GM21423 (cell line): Measurements from ENCODE around the gene HSPB1.
"Not testable (repeated sequence)": the region's sequence is repeated elsewhere in the genome, so short reads cannot be mapped to it uniquely, and the experiment has no call there.

ENCODE experiments used
- ATAC-seq: cut with Tn5 transposase; IDR thresholded peaks from one replicate; pipeline ENCODE4 v1.9.1; 2021; ENCODE audit warnings: mild to moderate bottlenecking, moderate library complexity; ENCODE audit not compliant: unreplicated experiment

HSPB1 gene

DNA sequence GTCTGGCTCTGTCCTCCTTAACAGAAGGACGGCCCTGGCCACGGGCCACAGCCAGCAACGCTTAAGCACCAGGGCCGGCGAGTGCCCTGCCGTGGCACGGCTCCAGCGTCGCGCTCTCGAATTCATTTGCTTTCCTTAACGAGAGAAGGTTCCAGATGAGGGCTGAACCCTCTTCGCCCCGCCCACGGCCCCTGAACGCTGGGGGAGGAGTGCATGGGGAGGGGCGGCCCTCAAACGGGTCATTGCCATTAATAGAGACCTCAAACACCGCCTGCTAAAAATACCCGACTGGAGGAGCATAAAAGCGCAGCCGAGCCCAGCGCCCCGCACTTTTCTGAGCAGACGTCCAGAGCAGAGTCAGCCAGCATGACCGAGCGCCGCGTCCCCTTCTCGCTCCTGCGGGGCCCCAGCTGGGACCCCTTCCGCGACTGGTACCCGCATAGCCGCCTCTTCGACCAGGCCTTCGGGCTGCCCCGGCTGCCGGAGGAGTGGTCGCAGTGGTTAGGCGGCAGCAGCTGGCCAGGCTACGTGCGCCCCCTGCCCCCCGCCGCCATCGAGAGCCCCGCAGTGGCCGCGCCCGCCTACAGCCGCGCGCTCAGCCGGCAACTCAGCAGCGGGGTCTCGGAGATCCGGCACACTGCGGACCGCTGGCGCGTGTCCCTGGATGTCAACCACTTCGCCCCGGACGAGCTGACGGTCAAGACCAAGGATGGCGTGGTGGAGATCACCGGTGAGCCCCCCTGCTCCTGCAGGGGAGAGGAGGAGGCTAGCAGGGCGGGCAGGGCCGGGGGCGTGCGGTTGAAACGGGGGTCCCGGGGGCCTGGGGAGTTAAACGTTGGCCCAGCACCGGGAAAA lies at the start of gene HSPB1:
TSS of gene HSPB1 (plus strand) at position 327 of the 855 bp plus-strand sequence. CDS start at position 367, 40 bp downstream.
- peak; percentile 61 for ATAC-seq

DNA sequence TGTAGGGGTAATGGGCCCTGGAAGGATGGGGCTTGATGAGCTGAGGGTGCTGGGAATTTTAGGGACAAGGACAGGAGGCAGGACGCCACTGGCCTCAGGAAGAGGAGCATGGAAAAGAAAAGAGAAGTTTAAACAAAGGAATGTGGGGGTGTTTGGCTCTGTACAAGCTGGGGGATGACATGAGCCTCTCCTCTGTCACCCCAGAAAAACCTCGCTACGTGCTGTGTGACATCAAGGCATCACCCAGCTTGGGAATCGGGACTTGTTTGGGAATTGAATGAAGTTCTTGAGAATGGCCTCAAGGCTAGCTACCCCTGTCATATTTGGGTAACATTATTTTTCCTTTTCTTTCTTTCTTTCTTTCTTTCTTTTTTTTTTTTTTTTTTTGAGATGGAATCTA lies 47.7 kb upstream of the HSPB1 start:
- no peak for ATAC-seq

DNA sequence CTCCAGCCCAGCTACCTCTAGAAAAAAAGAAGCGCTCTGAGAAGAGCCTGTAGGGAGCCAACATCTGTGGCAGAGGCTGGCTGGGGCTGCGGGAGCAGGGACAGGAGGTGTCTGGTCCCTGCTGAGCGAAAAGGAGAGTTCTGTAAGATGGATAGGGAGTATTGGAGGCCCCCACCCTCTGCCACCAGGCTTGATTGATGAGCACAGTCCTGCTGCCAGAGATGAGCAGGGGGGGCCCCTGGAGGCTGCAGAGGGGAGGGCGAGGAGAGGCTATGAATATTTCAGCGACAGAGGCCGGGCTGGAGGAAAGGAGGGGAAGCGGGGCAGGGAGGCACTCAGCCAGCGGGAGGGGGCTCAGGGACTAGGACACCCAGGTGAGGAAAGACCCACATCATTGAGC lies 44.5 kb upstream of the HSPB1 start:
- ATAC-seq: no peak

DNA sequence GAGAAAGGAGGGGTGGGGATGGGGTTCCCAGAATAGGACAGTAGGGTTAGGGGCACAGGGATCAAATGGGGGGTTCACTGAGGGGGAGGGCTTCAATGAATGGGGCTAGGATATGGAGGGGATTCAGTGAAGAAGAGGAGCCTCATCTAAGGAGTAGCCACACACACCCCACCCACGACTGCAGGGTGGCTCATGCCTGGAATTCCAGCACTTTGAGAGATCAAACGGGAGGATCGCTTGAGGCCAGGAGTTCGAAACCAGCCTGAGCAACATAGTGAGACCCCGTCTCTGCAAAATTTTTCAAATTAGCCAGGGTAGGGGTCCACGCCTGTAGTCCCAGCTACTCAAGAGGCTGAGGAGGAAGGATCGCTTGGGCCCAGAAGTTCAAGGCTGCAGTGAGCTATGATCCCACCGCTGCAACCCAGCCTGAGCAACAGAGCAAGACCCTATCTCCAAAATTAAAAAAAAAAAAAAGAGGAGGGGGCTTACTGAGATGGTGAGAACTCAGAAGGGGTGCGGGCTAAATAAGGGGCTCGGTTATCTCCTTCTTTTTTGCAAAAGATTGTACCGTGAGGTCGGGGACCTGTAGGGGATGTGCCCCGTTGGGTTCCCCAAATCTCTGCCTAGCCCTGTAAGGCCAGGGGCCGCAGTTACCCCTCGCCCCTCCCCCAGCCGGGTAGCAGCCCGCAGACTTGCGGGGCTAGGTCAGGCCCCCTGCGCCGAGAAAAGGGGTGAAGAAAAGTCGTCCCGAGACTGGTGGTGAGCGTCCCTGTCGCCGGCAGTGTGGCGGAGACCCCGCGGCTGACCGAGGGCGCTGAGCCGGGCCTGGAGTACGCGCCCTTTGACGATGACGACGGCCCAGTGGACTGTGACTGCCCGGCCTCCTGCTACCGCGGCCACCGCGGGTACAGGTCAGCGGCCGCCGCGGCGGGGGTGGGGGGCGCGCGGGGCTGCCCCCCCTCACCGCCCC lies 43.1 kb upstream of the HSPB1 start:
- no peak for ATAC-seq

DNA sequence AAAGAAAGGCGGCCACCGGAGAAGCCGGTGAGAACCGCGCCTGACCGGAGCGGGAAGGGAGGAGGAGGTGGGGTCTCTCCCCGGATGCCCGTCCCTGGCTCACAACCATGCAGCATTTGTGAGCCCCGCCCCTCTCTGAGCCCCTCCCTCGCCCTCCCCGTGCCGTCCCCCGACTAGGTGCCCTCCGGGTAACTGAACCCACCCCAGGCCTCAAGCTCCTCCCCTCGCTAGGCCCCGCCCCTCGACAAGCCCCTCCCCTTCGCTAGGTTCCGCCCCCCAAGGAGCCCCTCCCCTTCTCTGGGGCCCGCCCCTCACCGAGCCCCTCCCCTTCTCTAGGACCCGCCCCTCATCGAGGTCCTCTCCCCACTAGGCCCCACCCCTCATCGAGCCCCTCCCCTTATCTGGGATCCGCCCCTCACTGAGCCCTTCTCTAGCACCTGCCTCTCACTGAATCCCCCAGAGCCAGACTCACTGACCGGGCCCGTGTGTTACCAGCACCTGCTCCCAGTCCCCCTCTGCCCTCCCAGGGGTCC lies 42.2 kb upstream of the HSPB1 start:
- no peak for ATAC-seq

DNA sequence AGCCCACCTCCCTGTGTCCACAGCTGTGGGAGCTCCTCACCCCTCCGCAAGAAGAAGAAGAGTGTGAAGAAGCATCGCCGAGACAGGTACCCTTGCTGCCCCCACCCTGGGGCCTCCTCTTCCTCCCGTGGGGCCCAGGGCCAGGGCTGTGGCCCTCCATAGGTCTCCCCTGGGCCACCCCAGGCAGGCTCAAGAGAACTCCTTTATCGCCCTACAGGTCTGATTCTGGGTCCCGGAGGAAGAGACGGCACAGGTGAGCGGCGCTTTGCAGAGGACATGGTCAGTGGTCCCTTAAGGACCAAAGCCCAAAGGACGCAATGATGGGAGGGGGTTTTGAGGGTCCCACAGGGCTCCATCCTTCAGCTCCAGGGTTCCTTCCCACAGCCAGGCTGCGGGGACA lies 41.1 kb upstream of the HSPB1 start:
- ATAC-seq: no peak

DNA sequence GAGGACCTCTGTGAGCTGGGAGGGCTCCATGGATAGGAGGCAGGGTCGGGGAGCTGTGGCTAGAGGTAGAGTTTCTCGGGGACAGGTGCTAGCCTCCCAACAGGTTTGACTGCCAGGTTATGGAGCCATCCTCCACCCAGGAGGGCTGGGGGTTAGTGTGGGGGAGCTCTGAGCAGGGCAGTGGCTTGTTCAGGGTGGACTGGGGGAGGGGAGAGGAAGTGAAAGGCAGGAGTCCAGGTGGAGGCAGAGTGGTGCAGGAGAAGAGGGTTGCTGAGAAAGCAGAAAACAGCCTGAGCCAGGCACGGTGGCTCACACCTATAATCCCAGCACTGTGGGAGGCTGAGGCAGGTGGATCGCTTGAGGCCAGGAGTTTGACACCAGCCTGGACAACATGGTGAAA lies 40.5 kb upstream of the HSPB1 start:
- ATAC-seq: no peak

DNA sequence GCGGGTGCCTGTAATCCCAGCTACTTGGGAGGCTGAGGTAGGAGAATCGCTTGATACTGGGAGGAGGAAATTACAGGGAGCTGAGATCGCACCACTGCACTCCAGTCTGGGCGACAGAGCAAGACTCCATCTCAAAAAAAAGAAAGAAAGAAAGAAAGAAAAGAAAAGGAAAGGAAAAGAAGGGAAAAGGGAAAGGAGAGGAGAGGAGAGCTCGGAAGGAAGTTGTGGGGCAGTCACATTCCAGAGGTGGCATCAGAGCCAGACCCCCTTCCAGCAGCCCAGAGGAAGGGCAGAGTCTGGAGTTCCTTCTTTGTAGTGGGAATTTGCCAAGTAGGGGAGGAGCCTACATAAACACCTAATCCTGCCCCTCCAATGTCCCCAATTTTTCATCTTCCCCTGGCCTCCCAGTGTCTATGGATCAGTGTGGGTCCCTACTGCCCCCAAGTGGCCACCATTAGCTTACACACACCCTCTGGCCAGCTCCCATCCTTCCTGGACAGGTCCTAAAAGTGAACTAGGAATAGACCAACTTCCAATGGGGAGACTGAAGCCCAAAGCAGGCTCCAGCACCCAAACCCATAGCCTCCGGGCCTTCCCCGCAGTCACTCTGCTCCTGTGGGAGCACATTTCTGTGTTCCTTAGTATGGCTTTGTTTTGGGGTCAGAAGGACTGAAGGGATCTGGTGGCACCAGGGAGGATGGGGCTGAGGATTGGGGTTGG lies 39.6 kb upstream of the HSPB1 start:
- ATAC-seq: no peak

DNA sequence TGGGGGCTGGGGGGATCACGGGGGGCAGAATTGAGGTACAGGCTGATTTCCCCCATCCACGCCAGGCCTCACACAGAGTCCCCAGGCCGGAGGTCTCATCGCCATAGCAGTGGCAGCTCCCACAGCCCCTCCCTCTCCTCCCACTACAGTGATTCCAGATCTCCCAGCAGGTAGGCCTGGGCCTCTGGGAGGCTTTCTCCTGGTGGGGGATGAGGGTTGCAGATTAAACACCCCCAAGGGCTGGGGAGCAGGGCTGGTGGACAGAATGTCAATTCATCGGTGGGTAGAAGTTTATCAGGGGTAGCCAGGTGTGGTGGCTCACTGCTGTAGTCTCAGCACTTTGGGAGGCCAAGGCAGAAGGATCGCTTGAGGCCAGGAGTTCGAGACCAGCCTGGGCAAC lies 37.2 kb upstream of the HSPB1 start:
- ATAC-seq: no peak

DNA sequence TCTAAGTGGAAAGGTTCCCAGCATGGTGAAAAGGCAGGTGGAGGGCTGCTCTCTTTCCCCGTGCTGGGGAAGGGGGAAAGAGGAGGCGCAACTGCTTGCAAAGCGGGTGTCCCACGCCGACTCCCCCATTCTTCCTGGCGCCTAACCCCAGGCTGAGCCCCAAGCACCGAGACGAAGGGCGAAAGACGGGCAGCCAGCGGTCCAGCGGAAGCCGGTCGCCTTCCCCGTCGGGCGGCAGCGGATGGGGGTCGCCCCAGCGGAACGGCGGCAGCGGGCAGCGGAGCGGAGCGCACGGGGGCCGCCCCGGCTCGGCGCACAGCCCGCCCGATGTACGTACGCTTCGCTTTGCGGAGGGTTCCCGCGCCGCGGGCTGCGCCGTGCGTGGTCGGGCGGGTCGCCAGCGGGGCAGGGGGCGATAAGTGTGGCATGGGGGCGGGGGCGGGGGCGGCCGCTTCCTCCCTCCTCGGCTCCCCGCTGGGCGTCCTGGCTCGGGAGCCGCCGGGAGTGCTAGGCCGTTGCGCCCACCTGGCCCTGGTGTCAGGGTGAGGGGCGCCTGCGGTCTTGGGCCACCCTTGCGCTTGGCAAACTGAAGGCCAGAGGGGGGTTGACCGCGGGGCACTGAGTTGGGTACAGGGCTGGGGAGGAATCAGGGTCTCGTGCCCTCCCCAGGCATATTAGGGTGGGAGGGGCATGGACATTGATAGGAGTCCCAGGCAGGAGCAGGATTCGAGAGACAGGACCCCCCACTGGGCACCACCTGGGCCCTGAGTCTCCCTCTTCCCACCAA lies 35.2 kb upstream of the HSPB1 start:
- no peak for ATAC-seq

DNA sequence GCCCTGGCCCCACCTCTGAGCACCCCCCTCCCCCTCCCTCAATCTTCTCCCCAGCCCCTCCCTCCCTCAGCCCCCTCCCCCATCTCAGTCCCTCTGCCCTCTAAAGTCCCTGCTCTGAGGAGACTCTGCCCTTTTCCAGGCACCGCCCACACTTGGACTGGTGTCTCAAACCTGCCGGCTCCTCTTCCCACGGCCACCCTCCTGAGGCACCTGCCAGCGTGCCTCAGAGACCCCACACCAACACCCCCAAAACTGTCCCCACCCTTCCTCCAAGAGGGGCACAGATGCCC lies 34.6 kb upstream of the HSPB1 start:
- no peak for ATAC-seq

DNA sequence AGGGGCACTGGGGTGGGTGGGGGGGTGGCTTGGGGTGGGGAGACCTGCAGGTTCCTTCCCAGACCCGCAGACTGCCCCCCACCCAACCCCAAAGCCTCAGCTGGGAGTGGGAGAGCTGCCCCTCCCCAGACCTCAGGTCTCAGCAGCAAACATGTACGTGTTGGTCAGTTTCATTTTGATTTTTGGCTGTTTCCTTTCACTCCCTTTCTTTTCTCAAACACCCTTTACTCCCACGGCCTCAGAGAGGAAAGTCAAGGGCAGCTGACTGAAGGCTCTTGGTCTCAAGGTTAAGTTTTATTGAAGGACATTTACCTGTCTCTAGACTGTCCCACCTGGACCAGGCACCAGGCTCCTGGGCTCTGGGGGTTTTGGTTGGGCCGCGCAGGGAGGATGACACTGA lies 34.1 kb upstream of the HSPB1 start:
- no peak for ATAC-seq

DNA sequence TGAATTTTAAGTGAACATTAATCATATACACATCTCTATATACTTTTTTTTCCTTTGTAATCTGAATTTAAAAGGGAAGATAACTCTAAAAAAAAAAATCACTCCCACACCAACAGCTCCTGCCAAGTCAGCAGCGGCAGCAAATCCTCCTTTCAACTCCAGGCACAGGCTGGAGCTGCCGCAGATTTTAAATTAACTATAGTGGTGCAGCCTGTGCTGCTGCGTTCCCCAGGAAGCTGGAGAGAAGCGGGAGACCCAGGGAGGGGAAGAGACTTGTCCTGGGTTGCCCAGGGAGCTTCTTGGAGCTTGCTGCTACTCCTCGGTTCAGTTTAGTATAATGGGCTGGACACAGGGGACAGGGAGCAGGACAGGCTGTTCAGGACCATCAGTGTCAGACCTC lies 32.6 kb upstream of the HSPB1 start:
- ATAC-seq: no peak

DNA sequence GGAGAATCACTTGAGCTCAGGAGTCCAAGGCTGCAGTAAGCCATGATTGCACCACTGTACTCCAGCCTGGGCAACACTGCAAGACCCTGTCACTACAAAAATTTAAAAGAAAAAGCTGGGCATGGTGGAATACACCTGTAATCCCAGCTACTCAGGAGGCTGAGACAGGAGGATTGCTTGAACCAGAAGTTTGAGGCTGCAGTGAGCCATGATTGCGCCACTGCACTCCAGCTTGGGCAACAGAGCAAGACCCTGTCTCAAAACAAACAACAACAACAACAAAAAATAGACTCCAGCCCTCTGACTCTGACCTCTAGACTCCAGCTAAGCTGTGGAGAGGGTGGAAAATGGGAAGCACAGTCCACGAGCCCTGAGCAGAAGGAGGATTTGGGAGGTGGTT lies 31.1 kb upstream of the HSPB1 start:
- not testable (repeated sequence) for ATAC-seq

DNA sequence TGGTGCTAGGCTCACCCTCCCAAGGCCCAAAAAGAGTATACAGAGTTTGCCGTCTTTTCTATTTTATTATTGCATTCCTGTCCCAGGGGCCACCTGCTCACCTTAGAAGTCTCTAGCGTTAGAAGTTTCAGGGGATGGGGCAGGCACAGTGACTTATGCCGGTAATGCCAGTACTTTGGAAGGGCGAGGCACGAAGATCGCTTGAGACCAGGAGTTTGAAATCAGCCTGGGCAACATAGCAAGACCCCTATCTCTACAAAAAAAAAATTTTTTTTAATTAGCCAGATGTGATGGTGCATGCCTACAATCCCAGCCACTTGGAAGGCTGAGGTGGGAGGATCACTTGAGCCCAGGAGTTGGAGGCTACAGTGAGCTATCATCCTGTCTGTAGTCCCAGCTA lies 30.3 kb upstream of the HSPB1 start:
- no peak for ATAC-seq

DNA sequence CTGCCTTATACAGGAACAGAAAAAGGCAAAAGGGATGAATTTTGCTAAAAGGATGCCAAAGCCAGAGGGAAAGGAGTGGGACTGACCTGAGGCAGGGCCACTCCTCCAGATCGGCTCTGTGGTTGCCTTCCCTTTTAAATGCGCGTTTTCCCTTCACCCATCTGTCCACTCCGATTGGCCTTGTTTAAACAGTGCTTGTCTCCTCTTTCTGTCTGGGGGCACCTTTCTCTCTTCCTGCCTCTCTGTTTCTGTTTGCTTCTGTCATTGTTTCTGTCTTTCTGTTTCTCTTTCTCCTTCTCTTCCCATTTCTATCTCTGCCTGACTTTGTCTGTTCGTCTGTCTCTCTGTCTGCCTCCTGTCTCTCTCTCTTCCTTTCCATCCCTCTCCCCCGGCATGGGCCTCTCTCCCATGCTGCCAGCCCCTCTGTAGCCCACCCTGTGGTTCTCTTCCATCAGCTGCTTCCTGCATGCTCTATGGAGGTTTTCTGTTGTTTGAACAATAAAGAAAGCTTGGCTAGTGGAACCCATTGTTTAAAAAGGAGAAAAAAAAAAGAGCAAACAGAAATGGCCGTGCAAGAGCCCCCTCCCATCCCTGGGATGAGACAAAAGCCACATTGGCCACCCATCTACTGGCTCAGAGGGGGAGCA lies 29.5 kb upstream of the HSPB1 start:
- peak; percentile 50 for ATAC-seq

DNA sequence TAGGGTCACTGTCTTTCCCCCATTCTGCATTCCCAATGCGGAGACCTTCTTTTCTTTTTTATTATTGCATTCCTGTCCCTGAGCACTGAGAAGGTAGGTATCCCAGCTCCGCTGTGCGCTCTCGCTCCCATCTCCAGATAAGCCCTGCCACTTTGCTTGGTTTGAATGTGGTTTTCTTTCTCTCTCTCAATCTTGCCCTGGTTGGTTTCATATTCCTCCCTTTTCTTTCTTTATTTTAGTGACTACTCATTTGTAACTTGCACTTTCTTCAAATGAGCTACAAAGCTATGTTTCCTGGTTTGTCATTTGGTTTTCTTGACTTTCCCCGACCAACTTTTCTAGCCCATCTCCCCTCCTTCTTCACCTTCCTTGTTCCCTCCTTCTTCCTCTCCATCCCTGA lies 29.0 kb upstream of the HSPB1 start:
- ATAC-seq: no peak

DNA sequence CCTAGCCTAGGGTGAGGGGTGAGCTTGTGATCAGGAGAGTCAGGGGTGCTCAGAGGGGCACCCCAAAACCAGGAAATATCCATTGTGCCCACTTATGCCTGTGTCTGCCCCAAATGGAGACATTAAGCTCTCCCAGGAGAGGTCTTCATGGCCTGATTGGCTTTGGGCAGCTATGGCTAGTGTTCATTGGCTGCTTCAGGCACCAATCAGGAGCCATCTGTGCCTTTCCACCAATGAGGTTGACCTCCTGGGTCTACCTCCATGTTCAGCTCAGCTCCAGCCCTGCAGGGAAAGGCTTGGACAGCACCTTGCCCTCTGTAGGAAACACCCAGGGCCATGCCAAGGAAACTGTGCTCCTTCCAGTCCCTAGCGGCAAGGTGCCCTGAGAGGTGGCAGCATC lies 23.9 kb upstream of the HSPB1 start:
- no peak for ATAC-seq

DNA sequence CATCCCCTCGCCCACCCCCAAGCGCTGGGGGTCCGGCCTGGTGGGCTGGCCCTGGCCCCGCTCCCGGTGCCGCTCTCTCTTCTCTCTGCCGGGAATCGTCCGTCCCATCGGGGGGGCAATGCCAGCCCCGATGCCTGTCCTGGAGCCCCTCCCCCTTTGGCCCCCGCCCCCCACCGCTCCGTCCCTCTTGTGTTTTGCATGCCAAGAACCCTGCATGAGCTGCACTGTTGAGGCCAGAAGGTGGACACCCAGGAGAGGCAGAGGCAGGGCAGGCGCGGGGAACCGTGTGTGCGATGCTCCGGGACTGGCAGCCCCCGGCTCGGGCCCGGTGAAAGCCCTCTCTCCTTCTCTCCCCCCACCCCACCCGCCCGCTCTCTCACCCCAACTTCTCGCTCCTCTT lies 22.1 kb upstream of the HSPB1 start:
- no peak for ATAC-seq
